Mesenteric fat pad (tissue), 1 donor: ENCODE results near the gene PNISR. TPM values are rescaled to one million over a fixed set of nuclear protein-coding genes. Genes with fewer than 3 reads are reported as not detected.
A peak's percentile ranks its signal among the peaks of the same experiment; 100 is the strongest.
"Not testable (repeated sequence)": the region's sequence is repeated elsewhere in the genome, so short reads cannot be mapped to it uniquely, and the experiment has no call there.

Source experiments
- DNase-seq: peaks from one replicate; pipeline ENCODE4 v3.0.0-alpha.2; 2020; ENCODE audit warnings: low spot score
- long read RNA-seq: library from polyadenylated mRNA; unstranded; transcript quantifications from one replicate; pipeline ENCODE4 v2.0.0, GENCODE V29; 2020
- total RNA-seq: library from RNA; stranded (reverse); fragmentation: NEBNext Ultra II Directional; extraction: Animal tissue kit (Norgen Biotek cat#: 25700); gene quantifications from one replicate; pipeline ENCODE4 v1.2.1, GENCODE V29; 2021
- donor health status: DM: yes; HTN: yes; CAD: no.

The PNISR gene, protein sequence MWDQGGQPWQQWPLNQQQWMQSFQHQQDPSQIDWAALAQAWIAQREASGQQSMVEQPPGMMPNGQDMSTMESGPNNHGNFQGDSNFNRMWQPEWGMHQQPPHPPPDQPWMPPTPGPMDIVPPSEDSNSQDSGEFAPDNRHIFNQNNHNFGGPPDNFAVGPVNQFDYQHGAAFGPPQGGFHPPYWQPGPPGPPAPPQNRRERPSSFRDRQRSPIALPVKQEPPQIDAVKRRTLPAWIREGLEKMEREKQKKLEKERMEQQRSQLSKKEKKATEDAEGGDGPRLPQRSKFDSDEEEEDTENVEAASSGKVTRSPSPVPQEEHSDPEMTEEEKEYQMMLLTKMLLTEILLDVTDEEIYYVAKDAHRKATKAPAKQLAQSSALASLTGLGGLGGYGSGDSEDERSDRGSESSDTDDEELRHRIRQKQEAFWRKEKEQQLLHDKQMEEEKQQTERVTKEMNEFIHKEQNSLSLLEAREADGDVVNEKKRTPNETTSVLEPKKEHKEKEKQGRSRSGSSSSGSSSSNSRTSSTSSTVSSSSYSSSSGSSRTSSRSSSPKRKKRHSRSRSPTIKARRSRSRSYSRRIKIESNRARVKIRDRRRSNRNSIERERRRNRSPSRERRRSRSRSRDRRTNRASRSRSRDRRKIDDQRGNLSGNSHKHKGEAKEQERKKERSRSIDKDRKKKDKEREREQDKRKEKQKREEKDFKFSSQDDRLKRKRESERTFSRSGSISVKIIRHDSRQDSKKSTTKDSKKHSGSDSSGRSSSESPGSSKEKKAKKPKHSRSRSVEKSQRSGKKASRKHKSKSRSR
- 66.4 TPM for total RNA-seq
- long read RNA-seq, full-length matches to known transcripts = 38 of 87 reads
- long read RNA-seq, partial matches to known transcripts = 37 of 87 reads
- long read RNA-seq, other reads (novel, unspliced or antisense) = 12 of 87 reads

DNA sequence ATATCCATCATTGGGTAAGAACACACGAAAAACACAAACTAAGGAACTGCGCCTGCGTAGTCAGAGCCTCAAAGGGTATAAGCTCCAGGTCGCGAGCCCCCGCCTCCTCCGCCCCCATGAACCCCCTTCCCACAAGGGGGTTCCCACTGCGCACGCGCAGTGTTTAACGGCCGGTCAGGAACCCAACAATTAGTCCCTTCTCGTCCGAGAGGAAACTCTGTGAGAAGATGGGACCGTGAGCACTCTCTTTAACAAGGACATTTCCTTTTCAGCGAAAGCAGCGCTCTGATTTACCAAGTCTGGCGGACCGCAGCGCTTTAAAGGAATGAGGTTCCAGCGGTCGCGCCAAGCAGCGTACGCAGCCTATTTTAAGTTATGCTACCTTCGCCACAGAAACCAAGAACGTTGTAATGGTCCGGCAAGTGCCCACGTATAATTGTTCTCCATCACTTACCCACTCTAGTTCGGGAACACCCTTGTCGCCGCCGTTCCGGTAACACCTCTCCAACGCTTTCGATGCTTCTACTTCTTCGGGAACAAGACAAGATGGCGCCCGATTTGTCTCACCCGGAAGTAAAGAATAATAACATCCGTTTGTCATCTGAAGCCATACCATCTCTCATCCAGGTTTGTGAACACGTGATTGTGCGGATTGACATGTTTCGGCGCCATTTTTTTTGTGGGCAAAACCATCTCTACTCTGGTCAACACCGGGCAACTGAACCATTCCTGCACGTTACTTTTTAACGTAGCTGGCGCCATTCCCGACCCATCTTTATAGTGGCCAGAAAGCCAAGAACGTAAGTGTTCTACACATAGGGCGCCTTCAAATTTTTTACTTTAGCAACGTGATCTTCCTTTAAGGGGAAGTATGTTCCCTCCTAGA, at the start of gene PNISR:
Gene PNISR, minus strand, starts transcription at position 548 of the 886 bp plus-strand sequence. CDS start 10,649 bp downstream, outside the sequence.
- peak; percentile 93 for DNase-seq

DNA sequence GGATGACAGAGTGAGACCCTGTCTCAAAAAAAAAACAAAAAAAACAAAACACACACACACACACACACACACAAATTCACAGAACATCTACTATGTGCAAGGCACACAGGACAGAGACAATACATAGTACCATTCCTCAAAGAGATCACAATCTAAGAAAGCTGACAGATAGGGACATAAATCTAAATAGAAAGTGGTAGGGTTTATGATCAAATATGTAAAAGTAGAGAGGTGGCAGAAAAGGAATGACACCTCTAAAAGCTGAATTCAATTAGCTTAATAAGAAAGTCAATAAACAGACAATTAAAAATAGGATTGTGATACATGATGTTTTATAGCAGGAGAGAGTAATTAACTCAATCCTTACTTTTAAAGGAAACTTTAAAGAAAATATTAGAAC, 48.6 kb upstream of the PNISR start:
- no peak for DNase-seq

DNA sequence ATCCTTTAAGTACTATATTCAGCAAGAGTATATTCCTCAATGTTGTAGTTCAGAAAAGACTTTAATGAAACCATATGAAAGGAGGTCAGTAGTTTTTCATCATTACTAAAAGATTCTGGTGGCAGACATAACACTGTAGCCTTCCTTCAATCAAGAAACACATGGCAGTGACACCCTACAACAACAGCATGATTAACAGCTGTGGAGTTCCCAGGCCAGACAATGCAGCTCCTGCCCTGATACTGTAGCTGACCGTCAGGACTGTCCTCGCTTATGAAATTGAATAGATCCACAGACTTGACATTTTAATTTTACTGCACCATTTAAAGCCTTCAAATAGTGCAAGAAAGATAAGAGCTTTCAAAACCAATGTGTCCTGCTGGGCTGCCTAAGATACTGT, 46.5 kb upstream of the PNISR start:
- no peak for DNase-seq

DNA sequence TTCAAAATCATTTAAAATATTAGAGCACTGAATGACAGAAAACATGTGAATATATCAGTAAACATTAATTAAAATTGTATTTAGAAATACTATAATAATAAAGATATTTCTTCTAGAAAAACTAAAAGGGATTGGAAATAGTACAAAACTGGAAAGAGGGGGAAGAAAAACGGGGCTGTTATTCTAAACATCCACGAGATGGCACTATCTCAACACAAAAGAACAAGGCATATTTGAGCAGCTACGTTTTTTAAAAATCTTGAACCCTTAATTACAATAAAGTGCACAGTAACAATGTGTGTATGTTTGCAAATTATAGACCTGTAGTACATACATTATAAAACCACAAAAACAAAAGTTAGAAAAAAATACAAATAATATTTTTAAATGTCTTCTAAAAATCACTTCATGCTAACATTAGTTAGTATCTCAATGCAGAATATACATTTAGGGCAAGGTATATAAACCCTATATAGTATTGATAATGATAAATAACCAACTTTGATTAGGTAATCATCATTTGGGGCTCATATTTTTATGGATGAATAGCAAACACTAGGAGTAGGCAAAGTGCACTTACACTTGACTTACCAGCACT, 42.5 kb upstream of the PNISR start:
- DNase-seq = no peak

DNA sequence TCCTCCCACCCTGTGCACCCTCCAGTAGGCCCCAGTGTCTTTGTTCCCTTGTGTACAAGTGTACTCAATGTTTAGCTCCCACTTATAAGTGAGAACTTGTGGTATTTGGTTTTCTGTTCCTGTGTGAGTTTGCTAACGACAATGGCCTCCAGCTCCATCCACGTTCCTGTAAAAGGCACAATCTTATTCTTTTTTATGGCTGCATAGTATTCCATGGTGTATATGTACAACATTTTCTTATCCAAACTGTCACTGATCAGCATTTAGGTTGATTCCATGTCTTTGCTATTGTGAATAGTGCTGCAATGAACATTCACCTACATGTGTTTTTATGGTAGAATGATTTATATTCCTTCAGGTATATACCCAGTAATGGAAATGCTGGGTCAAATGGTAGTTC, 34.0 kb upstream of the PNISR start:
- not testable (repeated sequence) for DNase-seq

DNA sequence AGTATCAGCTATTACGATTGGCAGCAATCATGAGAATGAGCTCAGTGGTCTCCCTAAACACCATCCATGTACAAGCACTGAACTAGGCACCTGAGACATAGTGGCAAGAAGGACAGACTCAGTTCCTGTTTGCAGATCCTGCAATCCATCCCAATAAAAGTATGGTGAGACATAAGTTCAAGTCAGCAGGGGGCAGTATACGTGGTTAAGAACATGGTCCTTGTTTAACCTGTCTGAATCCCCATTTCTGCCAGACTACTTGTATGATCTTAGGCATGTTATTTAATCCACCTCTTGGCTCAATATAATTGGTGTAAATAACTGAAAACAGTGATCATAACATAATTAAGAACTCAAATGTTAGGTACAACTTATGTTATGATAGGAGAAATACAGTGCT, 33.2 kb upstream of the PNISR start:
- DNase-seq = no peak

DNA sequence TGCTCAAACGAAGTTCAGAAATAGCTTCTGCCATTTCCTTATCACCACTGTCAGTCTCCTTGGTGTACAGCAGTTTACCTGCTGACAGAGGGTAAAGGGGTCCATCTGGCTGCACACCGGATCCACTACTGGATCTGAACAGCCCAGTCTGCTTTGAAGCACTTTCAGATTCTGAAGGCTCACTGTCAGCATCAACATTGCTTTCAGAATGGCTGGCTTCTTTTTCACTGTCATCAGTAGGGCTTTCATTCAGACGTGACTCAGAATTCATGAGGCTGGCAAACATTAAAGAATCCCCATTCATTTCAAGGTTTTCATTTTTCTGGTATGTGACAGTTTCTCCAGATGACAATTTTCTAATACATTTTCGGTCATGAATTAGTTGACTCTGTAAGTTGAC, 21.0 kb upstream of the PNISR start:
- DNase-seq = no peak

DNA sequence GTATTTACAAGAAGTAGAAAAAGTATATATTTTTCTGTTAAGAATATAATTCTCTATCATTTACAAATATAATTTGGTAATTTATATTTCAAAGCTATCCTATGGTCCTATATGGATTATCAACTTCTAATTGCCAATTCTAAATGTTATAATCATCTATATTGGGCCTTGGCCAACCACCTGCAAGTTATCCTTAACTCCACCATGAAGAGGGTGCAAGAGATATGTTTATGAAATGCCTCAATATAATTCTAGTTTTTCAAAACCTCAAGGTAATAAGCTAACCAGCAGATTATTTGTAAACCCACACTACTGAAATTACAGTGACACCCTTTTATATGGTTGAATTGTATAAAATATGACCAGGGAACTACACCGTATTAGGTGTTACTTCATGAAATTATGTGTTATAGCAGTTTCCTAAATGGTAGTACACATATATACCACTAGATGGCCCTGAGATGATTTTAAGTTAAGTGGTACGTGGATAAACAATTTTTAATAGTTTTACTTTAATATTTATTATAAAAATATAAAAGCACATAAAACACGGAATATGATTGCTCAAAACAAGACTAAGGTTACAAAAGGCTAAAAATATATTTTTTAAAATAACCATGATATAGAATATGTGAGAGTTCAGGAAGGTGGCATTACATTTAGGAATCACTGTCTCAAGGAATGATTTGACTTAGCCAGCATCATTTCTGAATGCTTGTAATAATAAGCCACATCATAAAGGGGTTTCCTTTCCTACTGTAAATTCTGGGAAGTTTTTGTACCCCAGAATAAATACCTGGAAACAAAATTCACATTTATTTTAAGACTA, 9.8 kb upstream of the PNISR start:
- DNase-seq = no peak

DNA sequence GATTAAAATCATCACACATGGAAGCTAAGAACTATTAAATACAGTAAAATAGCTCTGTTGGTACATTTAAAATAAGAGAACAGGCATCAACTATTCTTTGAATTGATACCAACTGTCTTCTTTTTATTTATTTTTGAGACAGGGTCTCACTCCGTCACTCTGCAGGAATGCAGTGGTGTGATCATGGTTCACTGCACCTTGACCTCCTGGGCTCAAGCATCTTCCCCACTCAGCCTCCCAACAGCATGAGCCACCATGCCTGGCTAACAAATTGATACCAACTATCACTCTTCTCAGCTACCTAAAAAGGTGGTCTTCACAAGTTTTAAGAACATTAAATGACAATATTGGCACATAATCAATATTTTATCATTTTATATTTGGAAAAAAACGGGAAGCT, 7.8 kb upstream of the PNISR start:
- no peak for DNase-seq

DNA sequence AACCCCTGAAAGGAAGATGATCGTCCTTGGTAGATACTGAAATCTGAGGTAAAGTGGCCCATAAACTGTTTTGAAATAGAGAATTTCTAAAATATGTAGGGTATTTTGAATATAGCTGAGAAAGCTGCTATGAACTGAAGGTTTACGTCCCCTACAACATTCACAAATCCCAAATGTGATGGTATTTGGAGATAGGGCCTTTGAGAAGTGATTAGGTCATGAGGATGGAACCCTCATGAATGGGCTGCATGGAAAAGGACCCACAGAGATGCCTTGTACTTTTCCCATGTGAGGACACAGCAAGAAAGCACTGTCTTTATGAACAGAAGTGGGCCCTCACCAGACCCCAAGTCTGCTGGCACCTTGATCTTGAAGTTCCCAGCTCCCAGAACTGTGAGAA, 6.8 kb upstream of the PNISR start:
- DNase-seq = no peak

DNA sequence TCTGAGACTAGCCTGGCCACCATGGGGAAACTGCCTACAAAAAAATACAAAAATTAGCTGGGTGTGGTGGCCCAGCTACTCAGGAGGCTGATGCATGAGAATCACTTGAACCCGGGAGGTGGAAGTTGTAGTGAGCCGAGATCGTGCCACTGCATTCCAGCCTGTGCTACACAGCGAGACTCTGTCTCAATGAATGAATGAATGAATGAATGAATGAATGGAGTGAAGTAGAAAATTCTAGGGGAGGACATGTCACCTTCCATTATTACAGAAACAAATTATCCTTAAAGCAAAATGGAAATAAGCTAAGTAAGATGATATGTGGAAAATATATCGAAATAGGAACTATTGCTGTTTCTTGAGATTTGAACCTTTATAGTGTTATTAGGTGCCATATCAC, 2.9 kb upstream of the PNISR start:
- DNase-seq = no peak

DNA sequence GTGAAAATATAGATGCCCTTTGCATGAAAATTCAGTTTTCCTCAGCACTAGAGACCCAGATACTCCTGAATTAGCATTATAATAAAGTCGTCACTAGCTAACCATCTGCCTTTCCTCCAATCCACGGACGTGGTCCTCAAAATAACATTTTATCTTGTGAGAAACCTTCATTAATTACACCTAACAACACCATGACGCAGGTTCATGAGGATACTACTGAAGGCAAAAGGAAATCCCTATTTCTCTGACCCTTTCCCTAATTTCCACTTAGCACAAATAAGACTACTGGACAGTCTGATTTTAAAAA, 1.3 kb upstream of the PNISR start:
- no peak for DNase-seq

DNA sequence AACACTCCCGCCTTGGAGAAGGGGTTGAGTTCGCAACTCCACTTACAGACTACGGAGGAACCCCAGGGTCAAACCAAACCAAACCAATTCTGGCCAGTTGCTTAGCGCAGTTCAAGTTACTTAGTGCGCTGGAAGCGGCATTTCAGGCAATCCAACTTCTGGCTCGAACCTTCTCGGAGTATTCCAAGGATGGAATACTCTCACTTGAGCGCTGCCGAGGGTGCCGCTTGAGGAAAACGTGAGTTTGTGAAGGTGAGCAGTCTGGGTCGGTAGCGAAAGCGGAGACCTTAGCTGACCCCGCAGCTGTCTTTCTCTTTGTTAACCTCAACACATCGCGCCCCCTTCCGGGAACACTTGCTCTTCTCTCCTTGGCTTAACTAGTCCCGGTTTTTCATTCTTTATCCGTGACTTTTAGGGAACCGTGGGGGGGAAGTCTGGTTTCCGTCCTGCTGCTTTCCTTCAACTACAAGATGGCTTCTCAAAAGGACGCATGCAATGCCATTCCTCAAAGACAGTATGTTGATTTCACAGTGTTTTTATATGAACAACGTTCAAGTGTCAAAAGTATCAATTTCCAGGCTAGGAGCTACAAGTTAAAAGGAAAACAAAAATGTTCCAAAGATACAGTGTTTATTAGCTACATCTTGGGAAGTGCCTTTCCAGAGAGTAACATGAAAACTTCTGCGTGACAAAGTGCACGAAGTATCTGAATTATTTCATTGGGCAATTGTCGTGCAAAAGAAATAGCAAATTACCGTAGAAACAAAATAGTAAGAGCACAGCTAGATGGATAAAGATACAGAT, 741 bp upstream of the PNISR start:
- no peak for DNase-seq

DNA sequence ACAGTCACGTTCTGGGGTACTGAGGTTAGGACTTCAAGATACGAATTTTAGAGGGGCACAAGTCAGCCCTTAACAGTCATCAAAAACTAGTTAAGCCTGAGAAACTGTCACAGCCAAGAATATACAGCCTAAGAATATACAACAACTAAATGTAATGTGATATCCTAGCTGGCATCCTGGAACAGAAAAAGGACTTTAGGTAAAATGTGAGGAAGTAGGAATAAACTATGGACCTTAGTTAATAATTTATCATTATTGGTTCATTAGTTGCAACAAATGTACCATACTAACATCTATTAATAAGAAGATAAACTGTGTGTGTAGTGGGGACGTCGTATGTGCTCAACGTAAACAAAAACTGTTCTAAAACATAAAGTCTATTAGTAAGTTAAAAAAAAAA, 1.1 kb downstream of the PNISR start:
- no peak for DNase-seq

DNA sequence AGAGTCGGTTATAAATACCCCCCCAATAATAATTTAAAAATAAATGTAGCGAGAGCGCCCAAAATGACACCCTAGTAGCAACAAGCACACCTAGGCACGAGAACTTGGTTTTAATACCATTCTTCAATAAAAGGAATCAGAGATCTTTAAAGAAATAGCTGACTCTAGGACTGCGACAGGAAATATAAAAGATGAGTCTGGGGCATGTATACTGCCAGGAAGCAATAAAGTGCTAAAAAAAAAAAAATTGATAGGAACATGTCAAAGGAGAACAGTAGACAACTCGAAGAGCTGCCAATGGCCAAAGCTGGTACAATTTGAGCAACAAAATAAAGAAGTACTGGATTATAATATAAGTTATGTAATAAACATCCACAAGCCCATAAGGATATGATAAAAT, 2.2 kb downstream of the PNISR start:
- DNase-seq = no peak

DNA sequence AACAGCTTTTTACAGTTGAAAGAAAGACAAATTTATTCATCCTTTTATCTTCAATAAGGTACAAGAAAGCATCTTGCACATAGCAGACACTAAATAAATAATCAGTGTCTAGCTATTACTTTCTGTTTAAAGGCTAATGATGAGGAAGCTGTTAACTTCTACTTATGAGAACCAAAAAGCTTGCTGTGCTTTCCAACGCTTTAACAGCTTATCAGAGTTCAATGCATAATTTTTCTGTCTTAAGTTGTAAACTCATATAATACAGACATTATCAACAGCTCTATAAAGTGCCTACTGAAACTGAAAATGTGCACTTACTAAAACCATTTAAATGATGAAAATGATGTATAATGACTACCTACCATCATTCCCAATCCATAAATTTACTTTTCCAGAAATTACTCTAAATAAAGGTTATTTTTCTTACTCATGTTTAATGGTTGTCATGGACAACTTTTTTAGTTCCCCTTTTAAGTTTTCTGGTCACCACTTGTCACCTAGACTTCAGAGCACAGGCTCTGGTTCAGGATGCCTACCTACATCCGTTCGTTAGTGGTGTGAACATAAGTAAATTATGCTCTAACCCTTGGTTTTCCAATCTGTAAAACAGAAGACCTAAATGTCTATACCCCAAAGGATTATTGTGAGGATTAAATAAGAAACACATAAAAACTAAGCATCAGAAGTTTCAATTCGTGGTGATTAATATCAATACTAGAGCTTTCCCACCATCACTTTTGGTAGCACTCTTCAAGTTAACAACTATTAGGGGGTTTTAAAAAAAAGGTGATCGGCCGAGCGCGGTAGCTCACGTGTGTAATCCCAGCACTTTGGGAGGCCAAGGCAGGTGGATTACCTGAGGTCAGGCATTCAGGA, 8.0 kb downstream of the PNISR start:
- no peak for DNase-seq

DNA sequence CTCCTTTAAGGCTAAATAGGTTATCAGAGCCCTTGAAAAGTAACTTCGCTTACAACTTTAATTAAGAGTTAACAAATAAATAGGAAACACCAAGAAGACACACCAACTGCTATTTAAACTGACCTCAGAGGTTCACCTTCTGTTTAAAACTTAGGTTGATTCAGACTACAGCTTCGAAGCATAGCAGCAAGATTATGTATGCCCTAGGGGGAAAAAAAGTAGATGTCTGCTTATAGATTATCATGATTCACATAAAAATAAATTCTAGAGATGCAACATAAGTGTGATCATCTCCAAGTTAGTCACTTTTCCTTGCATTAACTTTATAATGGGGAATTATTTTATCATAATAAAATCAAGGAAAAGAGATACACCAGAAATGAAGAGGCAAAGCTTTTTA, 8.9 kb downstream of the PNISR start:
- no peak for DNase-seq

DNA sequence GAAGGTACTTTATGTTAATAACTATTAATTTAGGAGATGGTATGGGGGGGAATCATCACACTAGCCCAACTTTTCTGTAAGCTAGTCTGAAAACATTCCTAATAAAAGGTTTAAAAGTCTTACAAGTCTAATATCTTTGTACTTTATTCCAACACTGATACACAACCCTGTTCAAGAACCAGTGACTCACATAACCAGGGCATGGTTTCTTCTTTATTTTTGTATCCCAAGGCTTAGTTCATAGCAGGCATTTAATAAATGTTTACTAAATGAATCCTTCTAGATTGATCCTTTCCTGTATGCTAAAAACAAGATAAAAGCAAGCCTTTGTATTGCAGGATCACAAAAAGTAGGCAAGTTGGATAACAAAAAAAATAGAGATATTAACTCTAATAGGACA, 9.7 kb downstream of the PNISR start:
- DNase-seq = no peak
